Activated naive CD8-positive, alpha-beta T cell treated with anti-CD3 and anti-CD28 coated beads, Interleukin-2, amount 10 ng/mL, durations not matched to agents 7 days and 5 days (primary cell): ENCODE data around the gene SPRR3. TPM values are rescaled to one million over a fixed set of nuclear protein-coding genes. Genes with fewer than 3 reads are reported as not detected.

Experiments
- ATAC-seq: fragments of 150-1000 bp; cut with Tn5 transposase; one replicate; pipeline ENCODE4 v1.10.0; 2021; ENCODE audit warnings: low read depth, moderate library complexity
- POLR2A ChIA-PET: fragments of 350-600 bp; sonication (Branson Sonifier 250); formaldehyde crosslinking; loops from one replicate; lab custom pipeline; 2021; ENCODE audit warnings: antibody characterized with exemption; lab: Charles Lee
- DNase-seq: peaks from one replicate; pipeline ENCODE4 v3.0.0; 2021
- H3K27ac Mint-ChIP-seq: one replicate; pipeline ENCODE4 v1.8.0; 2022; ENCODE audit warnings: mild to moderate bottlenecking, mixed read lengths
- H3K27me3 Mint-ChIP-seq: one replicate; pipeline ENCODE4 v1.8.0; 2022; ENCODE audit warnings: mild to moderate bottlenecking, moderate library complexity, mixed read lengths
- H3K36me3 Mint-ChIP-seq: one replicate; pipeline ENCODE4 v1.8.0; 2021; ENCODE audit warnings: mild to moderate bottlenecking, mixed read lengths
- H3K4me1 Mint-ChIP-seq: one replicate; pipeline ENCODE4 v1.8.0; 2021; ENCODE audit warnings: mixed read lengths
- H3K4me3 Mint-ChIP-seq: one replicate; pipeline ENCODE4 v1.8.0; 2022; ENCODE audit warnings: mild to moderate bottlenecking, moderate library complexity, mixed read lengths
- H3K9me3 Mint-ChIP-seq: one replicate; pipeline ENCODE4 v1.8.0; 2021; ENCODE audit warnings: mixed read lengths
- total RNA-seq, 2 experiments: library from RNA; stranded (reverse); gene quantifications; one replicate each; pipeline ENCODE4 v1.2.3, GENCODE V29; 2021

The SPRR3 gene
- total RNA-seq, 2 experiments from 2014 or later, result not detected

DNA sequence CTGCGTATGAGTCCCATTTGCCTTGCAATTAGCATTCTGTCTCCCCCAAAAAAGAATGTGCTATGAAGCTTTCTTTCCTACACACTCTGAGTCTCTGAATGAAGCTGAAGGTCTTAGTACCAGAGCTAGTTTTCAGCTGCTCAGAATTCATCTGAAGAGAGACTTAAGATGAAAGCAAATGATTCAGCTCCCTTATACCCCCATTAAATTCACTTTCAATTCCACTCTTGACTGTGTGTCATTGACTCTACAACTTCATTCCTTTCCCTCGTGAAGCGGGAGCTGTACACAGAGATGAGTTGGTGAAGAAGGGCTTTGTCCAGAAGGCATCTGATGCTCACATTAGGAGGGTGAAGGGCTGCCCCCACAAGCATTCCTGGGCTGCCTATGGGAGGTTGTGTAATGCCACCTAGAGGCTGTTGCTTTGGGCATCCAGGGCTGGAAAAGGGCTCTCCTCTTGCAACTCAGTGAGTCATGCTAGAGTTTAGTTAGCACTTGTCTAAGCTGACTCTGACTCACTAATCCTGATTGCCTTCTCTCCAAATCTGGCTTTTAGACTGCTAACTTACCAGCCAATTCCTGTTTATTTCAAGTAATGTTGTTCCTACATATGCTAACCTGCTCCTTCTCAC lies 31.2 kb downstream of the SPRR3 start:
- Mint-ChIP-seq H3K4me1 (no peaks in the 10 kb centered on the region), H3K4me3 (no peak overlapping the region), H3K36me3 (no peaks in the 10 kb centered on the region), H3K9me3 (peaks cover 3% of the 10 kb centered on the region), H3K27ac (no peak overlapping the region), H3K27me3 (no peaks in the 10 kb centered on the region)
- POLR2A ChIA-PET, result no interaction called here
- no peak for ATAC-seq
- DNase-seq, result no peak

GRCh38 chr1:153035211-153035610 lies 33.7 kb downstream of the SPRR3 start:
- Mint-ChIP-seq H3K27ac (no peak overlapping the region), H3K27me3 (peaks cover 4% of the 10 kb centered on the region), H3K4me1 (no peaks in the 10 kb centered on the region), H3K9me3 (no peaks in the 10 kb centered on the region), H3K36me3 (no peaks in the 10 kb centered on the region), H3K4me3 (no peak overlapping the region)
- POLR2A ChIA-PET, result no interaction called here
- ATAC-seq (no peak), DNase-seq (no peak)

DNA sequence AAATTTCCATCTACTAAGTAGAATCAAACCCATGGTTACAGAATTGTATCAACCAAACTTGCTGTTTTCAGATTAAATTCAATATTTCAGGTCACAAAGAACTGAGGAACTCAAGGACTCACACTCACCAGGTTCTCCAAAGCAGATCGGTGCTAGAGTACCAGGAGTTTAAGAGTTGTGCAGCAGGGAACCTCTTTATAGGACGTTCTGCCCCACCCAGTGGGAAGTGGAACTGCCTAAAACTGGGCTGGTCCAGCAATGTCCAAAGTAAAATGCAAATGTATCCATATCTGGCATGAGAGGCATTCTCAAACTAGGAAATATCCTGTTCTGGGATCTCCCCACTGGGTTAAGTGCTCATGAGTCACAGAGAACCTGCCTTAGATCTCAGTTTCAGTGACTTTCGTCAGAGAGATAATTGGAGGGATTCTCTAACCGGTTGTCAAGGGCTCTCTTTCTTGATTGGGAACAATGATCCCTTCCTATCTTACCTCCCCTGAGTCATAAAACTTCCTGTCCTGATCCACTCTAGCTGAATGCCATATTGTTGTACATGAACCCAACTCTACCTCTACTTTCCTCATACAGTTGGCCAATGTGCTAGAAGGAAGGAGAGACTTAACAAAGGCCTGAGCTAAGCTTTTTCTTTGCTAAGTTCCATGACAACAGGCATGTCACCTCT lies 39.5 kb downstream of the SPRR3 start, which contains the start of gene SPRR2D:
Gene SPRR2D (minus strand): TSS at position 171 of the 682 bp plus-strand sequence. CDS start 774 bp downstream, outside the sequence.
- H3K4me3 Mint-ChIP-seq, result no peak within 1 kb of the TSS
- H3K27me3 Mint-ChIP-seq, result peaks cover 20% of the 10 kb centered on the region
- no peaks in the 10 kb centered on the region for H3K36me3 Mint-ChIP-seq
- no peaks in the 10 kb centered on the region for H3K4me1 Mint-ChIP-seq
- ATAC-seq, result no peak
- no peaks in the 10 kb centered on the region for H3K9me3 Mint-ChIP-seq
- POLR2A ChIA-PET, result no interaction called here
- H3K27ac Mint-ChIP-seq, result no peak within 1 kb of the TSS
- no peak for DNase-seq

GRCh38 chr1:153049211-153049610 lies 47.7 kb downstream of the SPRR3 start:
- H3K36me3 Mint-ChIP-seq, result no peaks in the 10 kb centered on the region
- ATAC-seq (no peak), DNase-seq (no peak)
- no peak overlapping the region for H3K27ac Mint-ChIP-seq
- peaks cover 8% of the 10 kb centered on the region for H3K27me3 Mint-ChIP-seq
- no peak overlapping the region for H3K4me3 Mint-ChIP-seq
- no peaks in the 10 kb centered on the region for H3K9me3 Mint-ChIP-seq
- POLR2A ChIA-PET, result no interaction called here
- H3K4me1 Mint-ChIP-seq, result no peaks in the 10 kb centered on the region

Other genes starting within 250 kb of the SPRR3 start
- gene KPRP, start 243.7 kb upstream of the SPRR3 start, total RNA-seq, result not detected
- not detected for gene LCE1F, start 226.6 kb upstream of the SPRR3 start, total RNA-seq
- not detected for gene LCE1E, start 215.5 kb upstream of the SPRR3 start, total RNA-seq
- not detected for gene LCE1D, start 205.0 kb upstream of the SPRR3 start, total RNA-seq
- gene LCE1C, start 195.1 kb upstream of the SPRR3 start, total RNA-seq, result not detected
- not detected for gene LCE1B, start 189.8 kb upstream of the SPRR3 start, total RNA-seq
- not detected for gene LCE1A, start 174.3 kb upstream of the SPRR3 start, total RNA-seq
- not detected for gene LCE6A, start 158.9 kb upstream of the SPRR3 start, total RNA-seq
- gene LCE7A, start 141.8 kb upstream of the SPRR3 start, total RNA-seq, result not detected
- gene SMCP, start 123.4 kb upstream of the SPRR3 start, total RNA-seq, result not detected
- not detected for gene IVL, start 93.2 kb upstream of the SPRR3 start, total RNA-seq
- not detected for gene SPRR5, start 54.5 kb upstream of the SPRR3 start, total RNA-seq
- not detected for gene SPRR4, start 31.1 kb upstream of the SPRR3 start, total RNA-seq
- not detected for gene SPRR1A, start 17.7 kb upstream of the SPRR3 start, total RNA-seq
- not detected for gene SPRR1B, start 29.5 kb downstream of the SPRR3 start, total RNA-seq
- not detected for gene SPRR2D, start 39.4 kb downstream of the SPRR3 start, total RNA-seq
- gene SPRR2A, start 55.8 kb downstream of the SPRR3 start, total RNA-seq, result not detected
- not detected for gene SPRR2B, start 69.9 kb downstream of the SPRR3 start, total RNA-seq
- not detected for gene SPRR2E, start 92.8 kb downstream of the SPRR3 start, total RNA-seq
- gene SPRR2F, start 111.8 kb downstream of the SPRR3 start, total RNA-seq, result not detected
- not detected for gene SPRR2G, start 149.1 kb downstream of the SPRR3 start, total RNA-seq
- gene LELP1, start 201.7 kb downstream of the SPRR3 start, total RNA-seq, result not detected
- gene PRR9, start 215.8 kb downstream of the SPRR3 start, total RNA-seq, result not detected